ENCODE data around the gene BAD.

The BAD gene

DNA sequence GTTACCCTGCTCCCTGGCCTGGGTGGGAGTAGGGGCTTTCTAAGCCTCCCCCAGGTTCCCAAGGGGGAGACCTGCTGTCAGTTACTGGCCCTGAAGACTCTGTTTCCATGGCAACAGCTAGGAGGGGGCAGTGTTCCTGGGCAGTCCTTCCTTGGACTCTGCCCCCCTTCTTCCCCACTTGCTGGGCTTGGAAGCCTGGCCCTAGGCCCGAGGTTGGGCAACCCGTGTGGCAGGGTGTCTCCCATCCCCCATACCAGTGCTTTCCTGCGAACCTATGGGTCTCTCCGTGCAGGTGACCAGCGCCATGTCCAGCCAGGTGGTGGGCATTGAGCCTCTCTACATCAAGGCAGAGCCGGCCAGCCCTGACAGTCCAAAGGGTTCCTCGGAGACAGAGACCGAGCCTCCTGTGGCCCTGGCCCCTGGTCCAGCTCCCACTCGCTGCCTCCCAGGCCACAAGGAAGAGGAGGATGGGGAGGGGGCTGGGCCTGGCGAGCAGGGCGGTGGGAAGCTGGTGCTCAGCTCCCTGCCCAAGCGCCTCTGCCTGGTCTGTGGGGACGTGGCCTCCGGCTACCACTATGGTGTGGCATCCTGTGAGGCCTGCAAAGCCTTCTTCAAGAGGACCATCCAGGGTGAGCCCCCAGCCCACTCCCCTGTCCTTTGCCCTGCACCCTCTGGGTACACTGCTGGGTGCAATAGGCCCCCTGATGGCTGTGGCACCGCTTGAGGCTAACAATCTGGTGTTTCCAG lies 22.6 kb upstream of the BAD start:
- Histone ChIP-seq H3K27me3 (replicated peaks; ENCODE audit: insufficient read depth, low read length) (no peaks in the 10 kb centered on the region), H3K79me2 (ENCODE audit: low read length) (peaks cover 49% of the 10 kb centered on the region), H3K4me2 (ENCODE audit: low read depth, low read length) (peak overlapping the region; percentile 87), H3K9me3 (replicated peaks; ENCODE audit: insufficient read depth, low read length) (no peaks in the 10 kb centered on the region), H3K36me3 (replicated peaks; ENCODE audit: insufficient read depth, low read length) (no peaks in the 10 kb centered on the region), H3K9me2 (replicated peaks; ENCODE audit: insufficient read depth, low read length) (no peaks in the 10 kb centered on the region), H4K20me1 (ENCODE audit: insufficient read depth, low read length) (no peaks in the 10 kb centered on the region), H3K9ac (ENCODE audit: low read length) (peak overlapping the region; percentile 77), H3F3A (ENCODE audit: insufficient read depth, low read length) (peaks cover 24% of the 10 kb centered on the region), H2AFZ (ENCODE audit: low read length) (no peak overlapping the region), H3K4me3 (ENCODE audit: low read length) (peak overlapping the region; percentile 83), H3K4me1 (ENCODE audit: low read length) (peaks cover 18% of the 10 kb centered on the region), H3K27ac (ENCODE audit: low read length) (peak overlapping the region; percentile 59; the same call in 1 of the 2 replicates)
- no peak for DNase-seq
- TF ChIP-seq CTCF (IDR thresholded peaks at IDR 0.05; ENCODE audit: low read length) (no peak), EZH2 (optimal IDR thresholded peaks at IDR 0.05; ENCODE audit: low read depth, low read length) (no peak), EZH2phosphoT487 (IDR thresholded peaks at IDR 0.05; ENCODE audit: low read length) (no peak)

DNA sequence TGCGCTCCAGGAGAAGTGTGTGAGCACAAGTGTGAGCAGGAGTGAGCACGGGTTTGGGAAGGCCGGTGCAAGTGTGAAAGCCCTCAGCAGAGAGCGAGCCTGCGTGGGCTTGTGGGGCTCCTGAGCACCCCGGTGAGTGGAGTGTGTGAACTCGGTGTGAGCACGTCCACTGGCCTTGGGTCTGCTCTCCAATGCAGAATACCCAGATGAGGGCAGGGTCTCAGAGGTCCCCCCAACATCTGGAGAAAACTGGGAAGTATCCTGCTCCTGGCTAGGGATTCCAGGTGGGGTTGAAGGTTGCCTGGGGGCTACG lies 22.1 kb upstream of the BAD start:
- H3K4me1 ChIP-seq (ENCODE audit: low read length) = peaks cover 18% of the 10 kb centered on the region
- no peaks in the 10 kb centered on the region for H4K20me1 ChIP-seq (ENCODE audit: insufficient read depth, low read length)
- peak overlapping the region; percentile 26; the same call in 1 of the 2 replicates for H2AFZ ChIP-seq (ENCODE audit: low read length)
- H3K4me3 ChIP-seq (ENCODE audit: low read length) = peak overlapping the region; percentile 83
- 0 out of 2 replicates have a peak, but pooled peaks cover 4% of the 10 kb centered on the region for H3K27me3 ChIP-seq (replicated peaks; ENCODE audit: insufficient read depth, low read length)
- H3K36me3 ChIP-seq (replicated peaks; ENCODE audit: insufficient read depth, low read length) = no peaks in the 10 kb centered on the region
- H3K9me3 ChIP-seq (replicated peaks; ENCODE audit: insufficient read depth, low read length) = no peaks in the 10 kb centered on the region
- no peak for DNase-seq
- H3K27ac ChIP-seq (ENCODE audit: low read length) = peak overlapping the region; percentile 59; the same call in 1 of the 2 replicates
- peaks cover 47% of the 10 kb centered on the region for H3K79me2 ChIP-seq (ENCODE audit: low read length)
- peak overlapping the region; percentile 87 for H3K4me2 ChIP-seq (ENCODE audit: low read depth, low read length)
- TF ChIP-seq EZH2phosphoT487 (IDR thresholded peaks at IDR 0.05; ENCODE audit: low read length) = no peak
- TF ChIP-seq EZH2 (optimal IDR thresholded peaks at IDR 0.05; ENCODE audit: low read depth, low read length) = no peak
- no peak for TF ChIP-seq CTCF (IDR thresholded peaks at IDR 0.05; ENCODE audit: low read length)
- peaks cover 24% of the 10 kb centered on the region for H3F3A ChIP-seq (ENCODE audit: insufficient read depth, low read length)
- H3K9ac ChIP-seq (ENCODE audit: low read length) = peak overlapping the region; percentile 77
- no peaks in the 10 kb centered on the region for H3K9me2 ChIP-seq (replicated peaks; ENCODE audit: insufficient read depth, low read length)

DNA sequence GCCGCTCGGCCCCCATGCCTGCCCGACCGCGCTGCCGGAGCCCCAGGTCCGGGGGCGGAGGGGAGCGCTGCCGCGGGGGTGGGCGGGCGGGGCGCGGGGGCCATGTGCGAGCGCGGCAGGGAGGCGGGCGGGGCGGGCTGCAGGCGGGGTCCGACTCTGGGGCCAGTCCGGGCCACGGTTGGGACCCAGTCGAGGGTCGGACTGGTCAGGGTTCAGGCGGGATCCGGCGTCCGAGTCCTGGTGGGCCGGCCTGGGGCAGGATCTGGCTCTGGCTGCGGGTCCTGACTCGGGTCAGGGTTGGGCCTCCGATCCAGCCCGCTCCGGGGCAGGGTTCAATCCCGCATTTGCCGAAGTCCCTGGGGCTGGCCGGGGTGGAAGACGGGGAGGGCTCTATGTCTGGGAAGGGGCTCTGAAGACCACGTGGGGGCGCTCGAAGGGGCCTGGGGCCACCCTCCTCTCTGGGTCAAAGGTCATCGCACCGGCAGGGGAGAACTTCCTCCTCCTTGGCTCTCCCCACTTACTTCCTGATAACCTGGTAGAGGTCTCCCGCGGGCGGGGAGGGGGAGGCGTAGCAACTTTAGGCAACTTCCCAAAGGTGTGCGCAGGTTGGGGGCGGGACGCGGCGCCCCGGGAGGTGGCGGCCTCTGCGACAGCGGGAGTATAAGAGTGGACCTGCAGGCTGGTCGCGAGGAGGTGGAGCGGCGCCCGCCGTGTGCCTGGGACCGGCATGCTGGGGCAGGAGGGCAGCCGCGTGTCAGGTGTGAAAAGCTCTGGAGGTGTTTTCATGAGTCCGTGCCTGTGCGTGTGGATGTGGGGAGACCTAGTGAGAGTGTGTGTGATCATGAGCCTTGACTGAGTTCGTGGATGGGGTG lies 21.5 kb upstream of the BAD start:
- Histone ChIP-seq H3K79me2 (ENCODE audit: low read length) (peaks cover 41% of the 10 kb centered on the region), H2AFZ (ENCODE audit: low read length) (peak overlapping the region; percentile 26; the same call in 1 of the 2 replicates), H3K36me3 (replicated peaks; ENCODE audit: insufficient read depth, low read length) (no peaks in the 10 kb centered on the region), H3K4me3 (ENCODE audit: low read length) (peak overlapping the region; percentile 83), H3K9ac (ENCODE audit: low read length) (peak overlapping the region; percentile 77), H3K9me3 (replicated peaks; ENCODE audit: insufficient read depth, low read length) (no peaks in the 10 kb centered on the region), H3K4me1 (ENCODE audit: low read length) (peaks cover 18% of the 10 kb centered on the region), H3K4me2 (ENCODE audit: low read depth, low read length) (peak overlapping the region; percentile 87), H3K9me2 (replicated peaks; ENCODE audit: insufficient read depth, low read length) (no peaks in the 10 kb centered on the region), H3K27ac (ENCODE audit: low read length) (peak overlapping the region; percentile 59; the same call in 1 of the 2 replicates), H3F3A (ENCODE audit: insufficient read depth, low read length) (peaks cover 24% of the 10 kb centered on the region), H3K27me3 (replicated peaks; ENCODE audit: insufficient read depth, low read length) (peaks cover 5% of the 10 kb centered on the region; the same call in 1 of the 2 replicates), H4K20me1 (ENCODE audit: insufficient read depth, low read length) (no peaks in the 10 kb centered on the region)
- no peak for TF ChIP-seq EZH2phosphoT487 (IDR thresholded peaks at IDR 0.05; ENCODE audit: low read length)
- TF ChIP-seq CTCF (IDR thresholded peaks at IDR 0.05; ENCODE audit: low read length) = peak; percentile 55
- TF ChIP-seq EZH2 (optimal IDR thresholded peaks at IDR 0.05; ENCODE audit: low read depth, low read length) = no peak
- DNase-seq = peak; percentile 77

Data from MM.1S (cell line).